CD14-positive monocyte (primary cell): ENCODE results near the gene KCNN3. TPM values are rescaled to one million over a fixed set of nuclear protein-coding genes. Genes with fewer than 3 reads are reported as not detected.
A peak's percentile ranks its signal among the peaks of the same experiment; 100 is the strongest.

ENCODE experiments used
- DNase-seq, 3 donors: peaks; one replicate each; pipeline ENCODE4 v3.0.0-alpha.2; 2011 to 2022
- H2AFZ ChIP-seq: 2 replicates; pipeline ENCODE4 v1.6.0; 2012; ENCODE audit warnings: mild to moderate bottlenecking, low read depth, low read length, inconsistent platforms; ENCODE audit not compliant: insufficient read depth, poor library complexity, severe bottlenecking
- H3K27ac ChIP-seq, 2 donors: 1 replicate in 1 of 2; 2 replicates in 1 of 2; pipeline ENCODE4 v1.5.1; 2012 to 2013; ENCODE audit warnings: low read length in 2 of 2, control low read depth in 1 of 2, inconsistent platforms in 1 of 2, low read depth in 1 of 2, mild to moderate bottlenecking in 1 of 2
- H3K27me3 ChIP-seq, 2 donors: one replicate each; pipeline versions ENCODE4 v1.6.0 to v1.6.1; 2011 to 2013; ENCODE audit warnings: low read length in 2 of 2; ENCODE audit not compliant: control insufficient read depth in 2 of 2, insufficient read depth in 2 of 2
- H3K36me3 ChIP-seq, 2 donors: replicated peaks in 1 of 2; 1 replicate in 1 of 2; 2 replicates in 1 of 2; pipeline versions ENCODE4 v1.5.1 to v1.6.1; 2012 to 2013; ENCODE audit warnings: low read length in 2 of 2, control low read depth in 1 of 2, inconsistent platforms in 1 of 2, mild to moderate bottlenecking in 1 of 2; ENCODE audit not compliant: insufficient read depth in 2 of 2, control insufficient read depth in 1 of 2
- H3K4me1 ChIP-seq, 2 donors: 1 replicate in 1 of 2; 2 replicates in 1 of 2; pipeline versions ENCODE4 v1.5.1 to v1.6.1; 2012 to 2013; ENCODE audit warnings: low read length in 2 of 2, control low read depth in 1 of 2, inconsistent platforms in 1 of 2, mild to moderate bottlenecking in 1 of 2, moderate library complexity in 1 of 2; ENCODE audit not compliant: insufficient read depth in 2 of 2, control insufficient read depth in 1 of 2
- H3K4me2 ChIP-seq: replicated peaks from 2 replicates; pipeline ENCODE3; 2012; ENCODE audit warnings: low read length, moderate library complexity, mild to moderate bottlenecking; ENCODE audit not compliant: poor library complexity, severe bottlenecking; ENCODE audit errors: extremely low read depth
- H3K4me3 ChIP-seq, 3 experiments: fragments of 200-600 bp in 1 of 3; sonication (generic) in 1 of 3; replicated peaks in 1 of 3; 1 replicate in 2 of 3; 2 replicates in 1 of 3; pipeline ENCODE4 v1.5.1; 2011 to 2013; ENCODE audit warnings: low read length in 3 of 3, mild to moderate bottlenecking in 3 of 3, control low read depth in 2 of 3, low read depth in 2 of 3, inconsistent platforms in 1 of 3, moderate library complexity in 1 of 3
- H3K79me2 ChIP-seq: 2 replicates; pipeline ENCODE4 v1.6.0; 2012; ENCODE audit warnings: mild to moderate bottlenecking, control low read depth, inconsistent platforms, low read length, moderate library complexity; ENCODE audit not compliant: insufficient read depth
- H3K9ac ChIP-seq: 2 replicates; pipeline ENCODE4 v1.6.0; 2017; ENCODE audit warnings: low read length, mild to moderate bottlenecking; ENCODE audit not compliant: insufficient read depth, poor library complexity, severe bottlenecking
- H3K9me3 ChIP-seq, 2 donors: replicated peaks in 1 of 2; 1 replicate in 1 of 2; 2 replicates in 1 of 2; pipeline versions ENCODE4 v1.5.1 to v1.6.1; 2012 to 2013; ENCODE audit warnings: low read length in 2 of 2, control low read depth in 1 of 2; ENCODE audit not compliant: control insufficient read depth in 1 of 2, insufficient read depth in 1 of 2
- H4K20me1 ChIP-seq: 2 replicates; pipeline ENCODE4 v1.6.0; 2012; ENCODE audit warnings: mild to moderate bottlenecking, low read length, control low read depth, moderate library complexity; ENCODE audit not compliant: insufficient read depth
- H3K27ac Mint-ChIP-seq, 7 donors: one replicate each; pipeline ENCODE4 v1.8.0; 2020; ENCODE audit warnings: mild to moderate bottlenecking in 7 of 7, mixed read lengths in 7 of 7, moderate library complexity in 6 of 7, inconsistent platforms in 2 of 7
- H3K27me3 Mint-ChIP-seq, 3 donors: one replicate each; pipeline ENCODE4 v1.8.0; 2021 to 2022; ENCODE audit warnings: low read depth in 3 of 3, mild to moderate bottlenecking in 3 of 3, mixed read lengths in 3 of 3, moderate library complexity in 3 of 3, inconsistent platforms in 1 of 3
- H3K36me3 Mint-ChIP-seq, 2 donors: one replicate each; pipeline ENCODE4 v1.8.0; 2020; ENCODE audit warnings: mixed read lengths in 2 of 2, inconsistent platforms in 1 of 2, mild to moderate bottlenecking in 1 of 2
- H3K4me1 Mint-ChIP-seq: one replicate; pipeline ENCODE4 v1.8.0; 2020; ENCODE audit warnings: mild to moderate bottlenecking, mixed read lengths
- H3K4me3 Mint-ChIP-seq, 2 donors: one replicate each; pipeline ENCODE4 v1.8.0; 2020; ENCODE audit warnings: mild to moderate bottlenecking in 2 of 2, mixed read lengths in 2 of 2, moderate library complexity in 1 of 2
- H3K9me3 Mint-ChIP-seq, 7 donors: one replicate each; pipeline ENCODE4 v1.8.0; 2020 to 2022; ENCODE audit warnings: mixed read lengths in 7 of 7, mild to moderate bottlenecking in 6 of 7, moderate library complexity in 6 of 7, inconsistent platforms in 2 of 7
- WGBS: methylation state at CpG from one replicate; pipeline ENCODE4 v1.1.5; 2013; ENCODE audit warnings: missing lambda C conversion rate; ENCODE audit not compliant: insufficient coverage; 5-methylcytosine and 5-hydroxymethylcytosine counted together
- intact Hi-C, 2 donors: fragments of 100-400 bp; cut with micrococcal nuclease; formaldehyde crosslinking; loops; one replicate each; pipeline versions ENCODE4 v1.15.0 to v1.15.1; 2023
- polyA plus RNA-seq, 3 donors: library from polyadenylated mRNA; depleted of rRNA in 1 of 3; unstranded in 2 of 3; stranded (reverse) in 1 of 3; fragments of 300-500 nt in 2 of 3; fragments of >200 nt in 1 of 3; fragmentation: Illumina TruSeq in 2 of 3; gene quantifications; 1 replicate in 2 of 3; 2 replicates in 1 of 3; pipeline ENCODE4 v1.2.3, GENCODE V29; 2012 to 2021
- TF ChIP-seq, protein P1 (sequence below): fragments of 200-600 bp; IDR thresholded peaks from one replicate; pipeline ENCODE4 v1.8.0; 2022; ENCODE audit warnings: antibody characterized with exemption, mild to moderate bottlenecking

Gene KCNN3
- polyA plus RNA-seq, 3 donors: not detected

DNA sequence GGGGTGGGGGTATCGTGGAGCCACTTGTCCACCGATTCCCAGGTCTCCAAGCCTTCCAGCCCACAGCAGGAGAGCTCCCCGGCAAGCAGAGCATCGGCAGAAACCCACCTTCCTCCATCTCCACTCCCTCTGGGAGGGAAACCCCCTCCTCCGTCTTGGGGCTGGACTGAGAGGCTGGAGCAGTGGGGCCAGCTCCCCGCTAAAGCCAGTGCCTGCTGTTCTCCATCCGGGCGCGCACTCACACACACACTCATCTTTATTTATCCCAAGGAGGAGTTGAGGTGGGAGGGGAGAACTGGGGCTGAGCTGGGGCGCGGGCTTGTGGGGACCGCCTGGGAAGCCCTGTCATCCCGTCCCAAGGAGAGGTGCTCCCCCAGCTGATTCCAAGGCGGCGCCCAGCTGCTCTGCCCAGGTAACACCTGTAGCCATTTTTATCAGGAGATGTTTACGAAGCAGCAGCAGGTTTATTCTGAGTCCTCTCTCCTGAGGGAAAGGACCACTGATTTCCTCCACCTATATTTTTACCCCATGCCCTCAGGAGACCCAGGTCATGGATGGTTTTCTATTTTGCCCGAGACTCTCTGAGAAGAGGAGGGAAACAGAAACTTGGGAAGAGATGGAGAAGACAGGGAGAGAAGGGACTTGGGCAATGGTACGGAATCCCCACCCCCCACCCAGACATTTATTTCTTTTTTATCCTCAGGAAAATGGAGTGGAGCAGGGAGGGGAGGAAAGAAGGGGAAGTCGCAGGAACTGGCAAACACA is 2.1 kb downstream of the KCNN3 start:
- H3K9me3 Mint-ChIP-seq: peaks cover 0 to 6% (median 2%) of the 10 kb centered on the region in 7 donors
- TF ChIP-seq, protein P1, sequence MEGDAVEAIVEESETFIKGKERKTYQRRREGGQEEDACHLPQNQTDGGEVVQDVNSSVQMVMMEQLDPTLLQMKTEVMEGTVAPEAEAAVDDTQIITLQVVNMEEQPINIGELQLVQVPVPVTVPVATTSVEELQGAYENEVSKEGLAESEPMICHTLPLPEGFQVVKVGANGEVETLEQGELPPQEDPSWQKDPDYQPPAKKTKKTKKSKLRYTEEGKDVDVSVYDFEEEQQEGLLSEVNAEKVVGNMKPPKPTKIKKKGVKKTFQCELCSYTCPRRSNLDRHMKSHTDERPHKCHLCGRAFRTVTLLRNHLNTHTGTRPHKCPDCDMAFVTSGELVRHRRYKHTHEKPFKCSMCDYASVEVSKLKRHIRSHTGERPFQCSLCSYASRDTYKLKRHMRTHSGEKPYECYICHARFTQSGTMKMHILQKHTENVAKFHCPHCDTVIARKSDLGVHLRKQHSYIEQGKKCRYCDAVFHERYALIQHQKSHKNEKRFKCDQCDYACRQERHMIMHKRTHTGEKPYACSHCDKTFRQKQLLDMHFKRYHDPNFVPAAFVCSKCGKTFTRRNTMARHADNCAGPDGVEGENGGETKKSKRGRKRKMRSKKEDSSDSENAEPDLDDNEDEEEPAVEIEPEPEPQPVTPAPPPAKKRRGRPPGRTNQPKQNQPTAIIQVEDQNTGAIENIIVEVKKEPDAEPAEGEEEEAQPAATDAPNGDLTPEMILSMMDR: no peak
- no peaks in the 10 kb centered on the region for H4K20me1 ChIP-seq
- no peak overlapping the region for H3K9ac ChIP-seq
- H3K4me1 Mint-ChIP-seq: peaks cover 22% of the 10 kb centered on the region
- no peak for DNase-seq
- peaks cover 13 to 34% of the 10 kb centered on the region in 2 donors for H3K27me3 ChIP-seq
- H3K27ac ChIP-seq: no peak overlapping the region
- peaks cover 0 to 6% of the 10 kb centered on the region in 2 donors for H3K9me3 ChIP-seq
- no peak overlapping the region for H3K4me2 ChIP-seq
- H3K4me1 ChIP-seq: peaks cover 11 to 21% of the 10 kb centered on the region in 2 donors
- WGBS: 76% methylated on average over 7 of the region's 19 CpGs
- no peak overlapping the region for H3K27ac Mint-ChIP-seq
- no peaks in the 10 kb centered on the region for H3K36me3 ChIP-seq
- no peak overlapping the region for H3K4me3 ChIP-seq
- H3K4me3 Mint-ChIP-seq: peak overlapping the region in 1 of 2 donors; percentile 88
- H2AFZ ChIP-seq: no peak overlapping the region
- H3K36me3 Mint-ChIP-seq: no peaks in the 10 kb centered on the region
- intact Hi-C loops: no loop called here
- no peaks in the 10 kb centered on the region for H3K79me2 ChIP-seq
- H3K27me3 Mint-ChIP-seq: peaks cover 41 to 46% (median 44%) of the 10 kb centered on the region in 3 donors

- peaks cover 13 to 34% of the 10 kb centered on the region in 2 donors for H3K27me3 ChIP-seq
- Mint-ChIP-seq H3K4me3 (peak overlapping the region in 1 of 2 donors; percentile 88), H3K4me1 (peaks cover 22% of the 10 kb centered on the region), H3K27ac (no peak overlapping the region), H3K36me3 (no peaks in the 10 kb centered on the region), H3K27me3 (peaks cover 43 to 48% (median 44%) of the 10 kb centered on the region in 3 donors), H3K9me3 (peaks cover 0 to 6% (median 2%) of the 10 kb centered on the region in 7 donors)
- no peak overlapping the region for H3K4me3 ChIP-seq
- H3K9ac ChIP-seq: no peak overlapping the region
- H4K20me1 ChIP-seq: no peaks in the 10 kb centered on the region
- H3K4me2 ChIP-seq: no peak overlapping the region
- no peaks in the 10 kb centered on the region for H3K36me3 ChIP-seq
- peaks cover 11 to 21% of the 10 kb centered on the region in 2 donors for H3K4me1 ChIP-seq
- intact Hi-C loops: no loop called here
- no peak overlapping the region for H3K27ac ChIP-seq
- 45% methylated on average over 16 of the region's 25 CpGs for WGBS
- peaks cover 0 to 6% of the 10 kb centered on the region in 2 donors for H3K9me3 ChIP-seq
- no peak overlapping the region for H2AFZ ChIP-seq
- TF ChIP-seq, protein P1: no peak
- DNase-seq: peak in 1 of 3 donors; percentile 4
- no peaks in the 10 kb centered on the region for H3K79me2 ChIP-seq
These were observed 2.8 kb downstream of the KCNN3 start for GRCh38 chr1:154867064-154867825.
